ENCODE measurements around the gene TPGS2.
"Not testable (repeated sequence)": the region's sequence is repeated elsewhere in the genome, so short reads cannot be mapped to it uniquely, and the experiment has no call there.

The TPGS2 gene

DNA sequence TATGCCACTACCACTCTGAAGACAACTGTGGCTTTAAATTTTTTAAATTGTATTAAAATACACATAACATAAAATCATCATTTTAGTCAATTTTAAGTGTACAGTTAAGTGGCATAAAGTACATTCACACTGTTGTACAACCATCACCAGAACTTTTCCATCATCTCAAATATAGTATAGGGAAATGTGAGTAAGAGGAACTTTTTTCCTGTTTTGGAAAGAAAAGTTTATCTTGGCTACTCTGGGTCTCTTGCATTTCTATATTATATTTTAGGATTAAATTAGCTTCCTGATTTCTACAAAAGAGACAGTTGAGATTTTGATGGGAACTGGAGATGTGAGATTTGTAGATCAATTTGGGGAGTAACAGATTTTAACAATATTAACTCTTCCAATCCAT lies 3.3 kb downstream of the TPGS2 start:
- DNase-seq (ENCODE audit: low read depth): no peak
- TF ChIP-seq, protein P1, sequence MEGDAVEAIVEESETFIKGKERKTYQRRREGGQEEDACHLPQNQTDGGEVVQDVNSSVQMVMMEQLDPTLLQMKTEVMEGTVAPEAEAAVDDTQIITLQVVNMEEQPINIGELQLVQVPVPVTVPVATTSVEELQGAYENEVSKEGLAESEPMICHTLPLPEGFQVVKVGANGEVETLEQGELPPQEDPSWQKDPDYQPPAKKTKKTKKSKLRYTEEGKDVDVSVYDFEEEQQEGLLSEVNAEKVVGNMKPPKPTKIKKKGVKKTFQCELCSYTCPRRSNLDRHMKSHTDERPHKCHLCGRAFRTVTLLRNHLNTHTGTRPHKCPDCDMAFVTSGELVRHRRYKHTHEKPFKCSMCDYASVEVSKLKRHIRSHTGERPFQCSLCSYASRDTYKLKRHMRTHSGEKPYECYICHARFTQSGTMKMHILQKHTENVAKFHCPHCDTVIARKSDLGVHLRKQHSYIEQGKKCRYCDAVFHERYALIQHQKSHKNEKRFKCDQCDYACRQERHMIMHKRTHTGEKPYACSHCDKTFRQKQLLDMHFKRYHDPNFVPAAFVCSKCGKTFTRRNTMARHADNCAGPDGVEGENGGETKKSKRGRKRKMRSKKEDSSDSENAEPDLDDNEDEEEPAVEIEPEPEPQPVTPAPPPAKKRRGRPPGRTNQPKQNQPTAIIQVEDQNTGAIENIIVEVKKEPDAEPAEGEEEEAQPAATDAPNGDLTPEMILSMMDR (conservative IDR thresholded peaks at IDR 0.05; ENCODE audit: low read depth, low read length): no peak
- H3K4me3 ChIP-seq (ENCODE audit: low read depth, low read length): no peak overlapping the region

DNA sequence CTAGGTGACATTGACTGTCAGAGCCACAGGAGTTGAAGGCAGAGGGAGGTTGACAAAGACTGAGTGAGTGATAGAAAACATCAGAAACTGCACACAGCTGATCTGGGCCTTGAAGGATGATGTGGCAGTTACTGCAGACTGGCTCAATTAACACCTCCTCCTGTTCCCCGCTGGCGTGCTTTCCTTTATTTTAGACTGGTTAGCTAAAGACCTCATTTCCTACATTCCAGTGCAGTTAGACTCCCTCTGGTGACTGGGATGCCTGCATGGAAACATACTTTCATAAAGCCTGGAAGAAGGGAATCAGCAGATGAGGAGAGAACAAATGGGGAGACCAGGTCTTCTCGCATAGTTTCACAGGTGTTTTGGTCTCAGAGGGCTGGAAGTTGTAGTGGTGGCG lies 7.1 kb downstream of the TPGS2 start:
- TF ChIP-seq, protein P1 (conservative IDR thresholded peaks at IDR 0.05; ENCODE audit: low read depth, low read length): no peak
- H3K4me3 ChIP-seq (ENCODE audit: low read depth, low read length): no peak overlapping the region
- no peak for DNase-seq (ENCODE audit: low read depth)

DNA sequence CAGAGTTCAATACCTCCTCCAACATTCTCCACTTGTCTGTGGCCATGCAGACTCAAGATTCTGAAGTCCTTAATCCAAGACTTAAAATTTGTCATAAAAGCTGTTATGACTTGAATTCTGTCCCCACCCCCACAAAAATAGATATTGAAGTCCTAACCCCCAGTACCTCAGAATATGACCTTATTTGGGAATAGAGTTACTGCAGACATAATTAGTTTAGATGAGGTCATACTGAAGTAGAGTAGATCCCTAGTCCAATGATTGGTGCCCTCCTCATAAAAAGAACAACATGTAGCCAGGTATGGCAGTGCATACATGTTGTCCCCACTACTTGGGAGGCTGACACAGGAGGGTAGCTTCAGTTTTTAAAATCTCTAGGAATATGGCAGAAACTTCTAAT lies 9.2 kb downstream of the TPGS2 start:
- no peak for DNase-seq (ENCODE audit: low read depth)
- no peak overlapping the region for H3K4me3 ChIP-seq (ENCODE audit: low read depth, low read length)
- TF ChIP-seq, protein P1 (conservative IDR thresholded peaks at IDR 0.05; ENCODE audit: low read depth, low read length): no peak

DNA sequence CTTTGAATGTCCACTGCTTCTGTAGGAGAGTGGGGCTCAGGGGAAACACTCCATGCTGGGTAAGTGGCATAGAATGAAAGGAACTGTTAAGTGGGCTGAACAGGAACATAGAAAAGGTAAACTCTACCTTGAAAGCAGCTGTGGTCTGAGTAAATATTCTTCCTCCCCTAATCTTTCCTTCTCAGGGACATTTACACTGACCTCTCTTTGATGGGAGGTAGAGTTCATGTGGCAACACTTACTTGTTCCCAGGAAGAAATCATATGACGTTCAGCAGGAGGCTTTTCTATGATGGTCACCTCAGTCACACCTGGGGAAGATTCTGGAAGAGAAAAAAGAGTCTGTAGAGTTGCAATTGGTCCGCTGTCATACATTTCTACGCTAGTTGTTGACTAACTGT lies 10.2 kb downstream of the TPGS2 start:
- no peak overlapping the region for H3K4me3 ChIP-seq (ENCODE audit: low read depth, low read length)
- TF ChIP-seq, protein P1 (conservative IDR thresholded peaks at IDR 0.05; ENCODE audit: low read depth, low read length): no peak
- no peak for DNase-seq (ENCODE audit: low read depth)

DNA sequence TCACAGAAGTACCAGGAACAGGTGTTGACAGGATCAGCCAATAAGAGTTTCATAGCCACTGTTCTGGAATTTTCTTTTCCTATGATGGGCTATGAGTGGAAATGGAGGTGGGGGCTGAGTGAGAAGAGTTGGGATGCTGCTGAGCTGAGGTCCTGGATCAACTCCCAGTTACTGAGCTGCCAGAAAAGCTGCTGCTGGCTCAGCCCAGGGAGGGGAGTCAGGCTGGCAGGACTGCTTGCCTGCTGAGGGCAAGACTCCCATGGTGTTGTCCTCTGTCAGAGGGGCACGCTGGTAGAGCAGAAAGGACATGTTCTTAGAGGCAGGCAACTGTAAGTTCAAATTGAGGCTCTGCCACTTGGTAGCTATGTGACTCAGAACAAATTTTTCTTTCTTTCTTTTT lies 11.8 kb downstream of the TPGS2 start:
- no peak overlapping the region for H3K4me3 ChIP-seq (ENCODE audit: low read depth, low read length)
- TF ChIP-seq, protein P1 (conservative IDR thresholded peaks at IDR 0.05; ENCODE audit: low read depth, low read length): no peak
- DNase-seq (ENCODE audit: low read depth): no peak

DNA sequence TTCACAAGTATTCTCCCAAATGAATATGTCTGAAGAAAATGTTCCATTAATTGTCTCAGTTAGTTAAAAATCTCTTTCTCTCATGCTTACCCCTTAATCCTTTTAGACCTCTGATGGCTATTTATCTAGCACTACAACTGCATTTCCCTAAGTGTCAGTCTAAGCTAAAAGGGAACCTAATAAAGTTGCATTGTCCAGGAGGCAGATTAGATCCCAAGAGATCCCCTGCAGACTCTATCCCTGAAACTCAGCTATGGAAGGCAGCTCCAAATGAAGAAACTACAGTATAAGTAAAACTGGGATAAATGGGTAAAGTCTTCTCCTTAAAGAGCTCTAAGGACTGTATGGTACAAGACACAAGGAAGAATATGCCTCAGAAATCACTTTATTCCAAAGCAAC lies 12.7 kb downstream of the TPGS2 start:
- DNase-seq (ENCODE audit: low read depth); H3K4me3 ChIP-seq (ENCODE audit: low read depth, low read length): not testable (repeated sequence)

DNA sequence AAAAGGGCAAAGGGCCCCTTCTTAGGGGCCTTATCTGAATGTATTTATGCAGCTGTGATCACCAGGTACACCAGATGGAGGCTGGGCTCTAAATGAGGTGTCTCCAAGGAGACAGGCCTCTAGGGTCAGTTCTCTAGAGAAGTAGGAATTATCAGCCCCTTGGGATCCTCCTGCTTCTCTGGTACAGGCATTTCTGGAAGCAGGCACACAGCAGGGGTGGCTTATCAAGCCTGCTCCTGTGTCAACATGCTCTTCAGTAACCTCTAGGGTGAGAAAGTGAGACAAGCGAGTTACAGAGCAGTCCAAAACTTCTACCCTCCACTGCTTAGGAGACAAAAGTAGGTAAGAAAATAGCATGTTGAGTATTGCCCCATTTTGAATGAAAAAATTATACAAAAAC lies 13.8 kb downstream of the TPGS2 start:
- DNase-seq (ENCODE audit: low read depth): no peak
- TF ChIP-seq, protein P1 (conservative IDR thresholded peaks at IDR 0.05; ENCODE audit: low read depth, low read length): no peak
- no peak overlapping the region for H3K4me3 ChIP-seq (ENCODE audit: low read depth, low read length)

DNA sequence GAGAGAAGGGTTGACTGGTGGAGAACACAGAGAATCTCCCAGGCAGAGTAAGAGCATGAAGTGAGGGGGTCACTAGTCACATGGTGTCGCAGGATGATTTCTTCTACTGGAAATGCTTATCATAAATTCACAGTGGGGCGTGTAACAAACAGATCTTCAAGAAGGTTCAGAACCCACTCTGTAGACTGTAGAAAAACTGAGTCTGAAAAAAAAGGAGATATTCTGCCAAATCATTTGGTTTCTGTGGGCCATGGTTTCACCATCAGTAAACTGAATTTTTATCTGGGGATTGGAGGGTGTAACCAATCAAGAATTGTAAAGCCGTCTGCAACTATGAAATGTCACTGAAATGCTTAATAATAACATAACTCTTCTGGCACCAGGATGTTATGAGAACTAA lies 15.0 kb downstream of the TPGS2 start:
- TF ChIP-seq, protein P1 (conservative IDR thresholded peaks at IDR 0.05; ENCODE audit: low read depth, low read length): no peak

More for the DNA sequence above, 15.0 kb downstream of the TPGS2 start:
- no peak overlapping the region for H3K4me3 ChIP-seq (ENCODE audit: low read depth, low read length)
- DNase-seq (ENCODE audit: low read depth): no peak
